ENCODE results near the gene CFAP90.
A peak's percentile ranks its signal among the peaks of the same experiment; 100 is the strongest.

Gene CFAP90

DNA sequence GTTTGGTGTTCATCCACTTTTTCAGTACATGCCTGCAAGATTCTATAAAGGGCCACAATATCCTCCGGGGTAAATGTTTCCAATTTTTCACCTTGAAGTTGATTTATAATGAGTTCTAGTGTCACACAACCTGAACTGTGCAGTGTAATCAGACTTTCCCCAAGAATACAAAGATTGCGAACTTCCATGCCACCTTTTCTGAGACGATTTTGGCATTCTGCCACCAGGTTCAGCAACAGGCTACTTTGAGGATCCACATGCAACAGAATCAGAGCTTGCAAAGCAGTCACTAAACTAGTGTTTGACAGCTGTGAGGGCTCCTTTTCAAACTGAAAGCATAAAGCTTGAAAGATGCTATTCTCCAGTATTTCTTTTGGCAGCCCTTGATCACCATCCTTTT lies 16.3 kb upstream of the CFAP90 start:
- DNase-seq, result no peak

DNA sequence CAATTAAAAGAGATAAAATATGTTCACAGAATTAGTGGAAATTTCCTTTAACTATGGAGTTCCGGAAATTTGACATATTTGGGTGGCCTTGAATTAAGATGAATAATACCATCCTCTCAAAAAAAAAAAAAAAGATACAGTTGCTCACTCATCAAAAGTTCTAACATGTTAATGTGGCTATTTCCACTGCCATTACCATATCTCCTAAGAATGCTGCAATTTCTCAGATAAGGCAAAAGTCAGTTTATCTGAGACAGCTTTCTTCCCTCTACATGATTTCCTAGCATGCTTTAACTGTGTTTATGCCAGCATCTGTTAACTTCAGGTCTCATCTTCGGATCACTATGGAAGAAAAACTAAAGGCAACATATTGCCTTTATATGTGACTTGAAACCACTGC lies 15.3 kb upstream of the CFAP90 start:
- DNase-seq, result no peak

DNA sequence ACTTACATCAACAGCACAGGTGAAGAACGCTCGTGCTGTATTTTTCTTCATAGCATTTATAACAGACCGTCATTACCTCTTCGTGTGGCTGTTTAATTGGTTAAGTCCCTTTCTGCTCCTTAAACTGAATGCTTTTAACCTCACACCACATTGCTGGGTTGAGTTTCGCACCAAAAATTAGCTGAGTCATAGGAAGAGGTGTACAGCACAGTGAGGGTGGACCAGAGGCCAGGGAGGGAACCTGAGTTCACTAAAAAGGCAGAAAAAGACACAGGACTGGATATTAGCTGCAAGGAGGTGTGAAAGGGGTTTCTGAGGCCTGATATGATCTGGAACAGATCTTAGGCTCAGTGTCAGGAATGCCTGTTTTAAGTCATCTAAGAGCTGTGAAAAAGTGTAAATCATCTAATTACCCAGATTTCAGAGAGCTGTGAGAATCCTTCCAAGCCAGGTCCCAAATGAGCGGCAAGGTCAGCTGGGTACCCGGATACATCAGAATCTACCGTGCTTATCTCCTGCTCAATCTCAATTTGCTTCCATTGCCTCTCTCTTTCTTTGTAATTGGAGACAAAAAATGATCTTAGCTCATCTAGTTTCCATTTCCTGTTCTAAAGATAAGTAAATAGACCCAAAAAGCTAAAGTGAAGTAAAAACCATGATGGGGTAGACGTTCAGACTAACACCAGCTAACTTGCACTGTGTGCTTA lies 7.1 kb upstream of the CFAP90 start:
- DNase-seq, result no peak

DNA sequence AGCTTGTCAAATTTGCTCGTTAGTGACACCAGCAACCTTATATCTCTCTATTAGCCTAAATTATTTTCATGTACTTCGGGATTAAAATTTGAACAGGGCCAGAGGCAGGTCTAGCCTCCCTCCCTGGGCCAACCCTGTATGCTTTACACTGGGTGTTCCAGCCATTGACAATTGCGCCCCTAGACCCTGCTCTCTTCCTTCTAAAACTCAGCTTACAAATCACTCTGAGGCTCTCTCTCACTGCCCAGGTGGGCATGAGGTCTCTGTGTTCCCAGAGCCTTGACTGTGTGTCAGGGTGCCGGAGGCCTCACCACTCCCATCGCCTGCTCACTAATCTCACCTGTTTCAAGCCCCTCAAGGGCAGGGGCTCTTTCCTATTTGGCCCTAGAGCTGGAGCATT lies 6.4 kb upstream of the CFAP90 start:
- DNase-seq, result no peak

DNA sequence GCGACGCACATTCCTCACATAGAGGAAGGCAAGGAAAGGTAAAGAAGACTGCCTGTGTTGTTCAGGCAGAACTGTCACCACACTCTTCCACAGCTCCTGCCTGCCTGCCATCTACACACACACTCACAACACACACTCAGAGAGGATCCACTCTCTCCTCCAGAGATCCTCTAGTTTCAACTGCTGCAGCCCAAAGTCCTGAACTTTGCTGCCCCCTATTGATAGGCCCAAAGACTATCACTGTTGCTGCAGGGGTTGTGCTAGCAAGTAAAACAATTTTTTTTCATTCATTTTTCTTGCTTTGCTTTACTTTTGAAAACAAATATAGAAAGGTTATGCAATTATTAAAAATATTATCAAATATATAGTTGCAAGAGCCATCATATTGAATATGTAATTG lies 5.9 kb upstream of the CFAP90 start:
- peak; percentile 63 to 67 for DNase-seq

DNA sequence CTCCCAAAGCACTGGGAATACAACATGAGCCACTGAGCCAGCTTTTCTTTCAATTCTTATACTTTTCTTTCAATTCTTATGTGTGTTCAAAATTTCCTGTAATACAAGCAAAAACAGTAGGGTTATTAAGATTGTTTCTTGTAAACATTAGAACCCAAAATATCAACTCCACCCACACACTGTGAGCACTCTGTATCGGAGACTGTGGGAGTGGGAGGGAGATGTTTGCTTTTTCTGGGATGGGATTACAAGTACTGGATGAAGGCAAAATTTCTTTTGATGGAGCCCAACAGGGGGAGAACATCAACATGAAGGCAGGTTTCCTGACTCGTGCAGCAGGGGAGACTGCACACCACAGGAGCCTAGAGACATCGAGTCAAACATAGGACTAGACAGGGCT lies 4.7 kb upstream of the CFAP90 start:
- no peak for DNase-seq

DNA sequence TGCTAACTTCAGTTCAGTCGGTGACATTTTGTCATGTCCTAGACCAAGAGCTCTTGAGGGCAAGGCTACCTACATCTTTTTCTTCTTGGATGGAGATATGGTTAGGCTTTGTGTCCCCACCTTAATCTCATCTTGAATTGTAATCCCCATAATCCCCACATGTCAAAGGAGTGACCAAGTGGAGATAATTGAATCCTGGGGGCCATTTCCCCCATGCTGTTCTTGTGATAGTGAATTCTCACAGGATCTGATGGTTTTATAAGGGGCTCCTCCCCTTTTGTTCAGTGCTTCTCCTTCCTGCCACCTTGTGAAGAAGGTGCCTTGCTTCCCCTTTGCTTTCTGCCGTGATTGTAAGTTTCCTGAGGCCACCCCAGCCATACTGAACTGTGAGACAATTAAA lies 2.1 kb upstream of the CFAP90 start:
- DNase-seq, result no peak

DNA sequence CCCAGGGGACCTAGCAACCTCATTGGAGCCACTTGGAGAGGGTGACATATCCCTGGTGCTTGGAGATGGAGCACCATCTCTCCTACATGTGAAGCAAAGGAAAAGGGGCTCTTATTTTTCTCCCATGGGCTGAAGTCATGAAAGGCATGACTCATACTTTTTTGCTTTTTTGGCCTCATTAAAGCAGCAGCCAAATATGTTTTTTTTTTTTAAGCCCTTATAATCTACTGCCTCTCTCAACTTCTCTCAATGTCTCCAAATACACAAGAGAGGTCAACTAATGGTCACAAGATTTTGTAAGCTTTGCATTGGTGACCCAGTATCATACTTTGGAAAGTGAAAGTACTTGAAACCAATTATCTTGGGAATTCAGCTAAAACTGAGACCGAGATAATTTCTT lies 1.6 kb upstream of the CFAP90 start:
- no peak for DNase-seq

DNA sequence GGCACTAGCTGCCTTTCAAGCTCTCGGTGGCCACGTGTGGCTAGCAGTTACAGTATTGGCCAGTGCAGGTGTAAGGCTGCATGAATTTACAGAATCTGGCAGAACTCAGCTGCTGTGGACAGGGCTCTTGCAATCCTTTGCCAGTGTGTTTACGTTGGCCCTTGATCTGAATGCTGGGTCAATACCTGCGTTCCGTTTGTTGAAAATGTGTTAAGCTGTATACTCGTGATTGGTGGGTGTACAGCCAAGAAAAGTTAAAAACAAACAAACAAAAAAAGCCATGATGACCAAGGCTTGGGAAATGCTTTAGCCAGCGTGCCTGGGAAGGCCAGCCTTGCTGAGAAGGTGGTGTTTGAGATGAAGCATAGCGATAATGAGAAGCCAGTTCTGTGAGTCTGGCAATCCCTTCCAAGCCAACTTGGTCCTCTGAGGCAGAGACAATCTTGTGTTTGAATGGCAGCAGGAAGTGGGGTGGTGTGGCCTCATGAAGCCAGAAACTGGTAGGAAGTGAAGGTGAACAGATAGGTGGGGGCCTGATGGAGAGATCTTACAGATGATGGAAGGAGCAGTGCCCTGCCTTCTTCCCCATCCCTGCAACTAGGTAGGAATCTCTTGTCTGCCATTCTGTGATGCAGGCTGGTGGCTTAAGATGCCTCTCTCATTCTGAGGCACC lies 820 bp upstream of the CFAP90 start:
- no peak for DNase-seq

DNA sequence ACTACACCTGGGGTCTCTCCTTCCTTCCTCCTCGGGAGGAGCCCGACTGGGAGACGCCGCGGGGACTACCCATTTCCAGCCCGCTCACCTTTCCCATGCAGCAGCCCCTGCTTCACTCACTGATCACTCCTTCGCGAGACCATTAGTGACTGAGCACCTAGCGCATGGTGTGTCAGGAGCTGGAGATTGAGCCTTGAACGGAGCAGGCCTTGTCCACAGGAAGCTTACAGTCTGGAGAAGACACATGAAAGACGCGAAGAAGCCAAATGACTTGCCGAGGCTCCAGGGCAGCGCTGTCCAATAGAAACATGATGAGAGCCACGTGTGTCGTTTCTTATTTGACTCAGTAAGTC lies 283 bp upstream of the CFAP90 start:
- no peak for DNase-seq

DNA sequence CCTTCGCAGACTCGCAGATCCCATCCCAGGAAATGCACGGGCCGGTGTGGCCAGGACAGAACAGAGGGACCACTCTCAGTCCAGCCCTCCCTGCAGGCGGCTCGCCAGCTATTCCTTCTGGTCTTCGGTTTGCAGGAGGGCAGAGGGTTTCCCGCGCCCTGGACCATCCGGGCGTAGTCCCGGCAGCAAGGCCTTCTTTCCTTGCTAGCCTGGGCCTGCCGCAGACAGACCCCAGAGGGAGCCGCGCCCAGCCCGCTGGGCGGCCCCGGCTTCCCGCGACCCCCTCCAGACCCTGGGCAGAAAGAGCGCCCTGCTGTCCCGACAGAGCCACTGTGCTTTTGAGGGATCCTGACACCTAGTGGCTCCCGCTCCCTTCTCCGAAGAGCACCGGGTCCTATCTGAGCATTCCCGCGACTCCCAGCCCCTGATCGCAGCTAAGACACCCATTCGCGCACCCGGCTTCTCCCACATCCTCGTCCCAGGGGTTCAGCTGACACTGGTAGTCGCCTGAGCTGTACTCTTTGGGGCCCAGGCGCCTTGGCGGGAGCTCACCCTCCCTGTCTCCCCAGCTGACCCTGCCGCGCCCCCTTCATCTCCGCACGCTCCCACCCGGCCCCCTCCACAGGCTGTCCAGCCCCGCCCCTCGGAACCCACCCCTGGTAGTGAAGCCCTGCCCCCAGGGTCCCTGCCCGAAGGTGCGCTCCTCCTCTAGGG lies 1.1 kb downstream of the CFAP90 start:
- DNase-seq, result no peak

DNA sequence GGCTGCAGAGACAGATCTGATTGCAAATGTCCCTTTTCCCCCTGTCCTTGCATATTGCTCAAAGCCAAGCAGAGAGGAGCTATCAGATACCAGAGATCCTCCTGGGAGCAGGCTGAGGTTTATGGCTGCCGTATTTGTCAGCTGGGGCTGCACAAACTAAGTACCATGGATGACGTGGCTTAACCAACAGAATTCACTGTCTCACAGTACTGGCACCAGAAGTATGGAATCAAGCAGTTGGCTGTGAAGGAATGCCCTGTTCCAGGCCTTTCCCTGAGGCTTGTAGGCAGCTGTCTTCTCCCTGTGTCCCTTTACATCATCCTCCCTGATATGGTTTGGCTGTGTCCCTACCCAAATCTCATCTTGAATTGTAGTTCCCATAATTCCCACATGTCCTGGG lies 2.6 kb downstream of the CFAP90 start:
- DNase-seq, result no peak

DNA sequence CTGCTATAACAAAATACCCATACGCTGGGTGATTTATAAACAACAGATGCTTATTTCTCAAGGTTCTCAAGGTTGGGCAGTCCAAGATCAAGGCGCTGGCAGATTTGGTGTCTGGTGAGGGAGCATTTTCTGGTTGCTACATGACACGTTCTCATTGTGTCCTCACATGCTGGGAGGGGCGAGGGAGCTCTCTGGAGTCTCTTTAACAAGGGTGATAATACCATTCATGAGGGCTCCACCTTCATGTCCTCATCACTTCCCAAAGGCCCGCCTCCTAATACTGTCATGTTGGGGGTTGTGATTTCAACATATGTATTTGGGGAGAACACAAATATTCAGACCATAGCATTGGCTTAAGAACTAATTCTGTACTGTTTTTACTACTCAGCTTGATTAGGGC lies 4.6 kb downstream of the CFAP90 start:
- no peak for DNase-seq

DNA sequence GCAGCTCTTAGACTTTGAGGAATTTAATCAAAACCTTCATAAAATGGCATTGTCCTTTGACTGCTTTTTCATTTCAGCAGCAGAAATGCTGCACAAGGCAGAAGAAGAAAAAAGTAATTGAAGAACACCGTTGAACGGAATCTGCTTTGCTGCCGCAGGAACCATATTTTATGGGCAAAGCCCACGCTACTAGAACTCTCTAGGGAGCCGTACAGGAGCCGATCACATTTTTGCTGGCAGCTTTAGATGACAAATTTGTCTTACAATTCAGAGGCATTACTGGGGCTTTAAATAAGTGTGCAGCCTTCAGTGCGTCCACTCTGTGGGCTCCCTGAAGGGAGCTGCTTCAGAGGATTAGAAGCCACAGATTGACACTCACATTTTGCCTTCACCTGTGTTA lies 5.4 kb downstream of the CFAP90 start:
- DNase-seq, result no peak

DNA sequence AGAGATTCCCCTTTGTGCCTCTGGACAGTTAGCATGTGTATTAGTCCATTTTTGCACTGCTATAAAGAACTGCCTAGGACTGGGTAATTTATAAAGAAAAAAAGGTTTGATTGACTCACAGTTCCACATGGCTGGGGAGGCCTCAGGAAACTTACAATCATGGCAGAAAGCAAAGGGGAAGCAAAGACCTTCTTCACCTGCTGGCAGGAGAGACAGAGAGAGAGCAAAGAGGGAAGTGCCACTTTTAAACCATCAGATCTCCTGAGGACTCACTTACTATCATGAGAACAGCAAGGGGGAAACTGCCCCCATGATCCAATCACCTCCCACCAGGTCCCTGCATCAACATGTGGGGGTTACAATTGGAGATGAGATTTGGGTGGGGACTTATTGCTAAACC lies 6.0 kb downstream of the CFAP90 start:
- no peak for DNase-seq

DNA sequence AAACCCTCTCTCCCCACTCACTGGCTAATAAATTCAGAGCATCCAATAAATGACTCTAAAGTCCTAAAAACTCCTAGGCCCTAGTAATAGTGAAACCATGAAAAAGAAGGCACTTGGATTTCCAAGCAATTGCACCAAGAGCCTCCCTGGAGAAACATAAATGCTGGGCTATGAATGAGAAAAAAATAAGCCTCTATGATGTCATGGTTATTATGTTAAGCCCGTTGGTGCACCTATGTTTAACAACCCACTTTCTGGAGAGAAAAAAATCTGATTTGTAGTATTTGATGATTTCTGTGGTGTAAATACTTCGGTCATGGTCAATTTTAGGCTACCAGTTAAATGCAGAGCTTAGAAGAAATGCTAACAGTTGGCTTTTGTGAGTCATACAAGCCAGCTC lies 8.4 kb downstream of the CFAP90 start:
- no peak for DNase-seq

DNA sequence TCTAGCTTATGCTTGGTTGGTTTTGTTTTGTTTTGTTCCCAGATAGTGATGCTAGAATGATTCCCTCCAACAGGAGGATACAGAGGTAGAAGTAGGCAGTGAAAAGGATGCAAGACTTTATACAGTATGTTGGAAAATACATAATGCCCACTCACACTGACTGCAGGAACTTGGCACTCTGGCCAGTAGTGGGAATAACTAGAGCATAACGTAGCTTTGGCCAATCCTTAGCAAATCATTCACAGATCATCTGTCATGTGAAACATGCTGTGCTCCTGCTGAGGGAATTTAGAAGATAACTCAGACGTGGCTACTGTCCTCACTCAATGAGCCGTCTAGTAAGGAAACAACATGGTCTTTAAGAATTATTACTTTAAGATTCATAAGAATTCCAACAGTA lies 13.5 kb downstream of the CFAP90 start:
- DNase-seq, result no peak

DNA sequence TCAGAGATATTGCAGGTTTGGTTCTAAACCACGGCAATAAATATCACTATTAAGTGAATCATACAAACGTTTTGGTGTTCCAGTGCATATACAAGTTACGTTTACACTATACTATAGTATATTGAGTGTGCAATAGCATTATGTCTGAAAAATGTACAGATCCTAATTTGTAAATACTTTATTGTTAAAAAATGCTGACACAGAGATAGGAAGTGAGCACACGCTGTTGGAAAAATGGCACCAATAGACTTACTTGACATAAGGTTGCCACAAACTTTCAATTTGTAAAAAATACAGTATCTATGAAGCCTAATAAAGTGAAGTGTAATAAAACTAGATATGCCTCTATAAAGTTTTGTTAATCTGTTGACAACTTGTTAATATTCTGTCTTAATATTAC lies 16.0 kb downstream of the CFAP90 start:
- no peak for DNase-seq

DNA sequence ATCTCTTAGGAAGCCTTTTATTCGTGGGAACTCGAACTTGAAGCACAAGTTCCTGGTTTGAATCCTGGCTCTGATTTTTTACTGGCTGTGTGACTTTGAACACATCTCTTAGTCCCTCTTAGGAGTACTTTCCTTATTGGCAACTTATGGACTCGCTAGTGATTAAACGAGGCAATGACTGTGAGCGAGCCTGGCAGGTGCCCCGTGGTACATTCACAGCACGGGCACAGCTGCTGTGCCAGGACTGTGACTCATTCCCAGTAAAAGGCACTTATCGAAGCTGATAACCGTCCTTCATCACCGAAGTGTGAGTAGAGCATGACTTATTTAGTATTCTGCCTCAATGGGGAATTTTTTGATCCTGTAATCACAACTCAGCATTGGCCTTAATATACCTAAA lies 22.7 kb downstream of the CFAP90 start:
- peak in 1 of 2 experiments; percentile 15 for DNase-seq

DNA sequence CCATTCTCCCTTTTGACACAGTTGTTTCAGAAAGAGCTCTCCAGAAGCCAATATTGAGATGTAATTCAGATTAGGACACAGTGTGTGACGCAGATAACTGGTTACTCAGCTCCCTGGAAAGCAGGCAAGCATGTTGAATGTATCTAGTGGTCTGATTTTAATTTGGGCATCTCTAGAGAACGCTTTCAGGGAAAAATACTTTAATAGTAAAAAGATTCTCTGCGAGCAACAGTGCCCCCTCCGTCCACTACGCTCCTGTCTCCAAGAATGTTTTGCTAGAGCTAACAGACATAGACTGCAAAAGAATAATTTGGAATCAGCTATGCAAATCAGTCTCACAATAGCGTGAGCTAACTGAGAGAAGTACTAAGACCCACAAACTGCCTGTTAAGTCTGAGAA lies 23.3 kb downstream of the CFAP90 start:
- no peak for DNase-seq

DNA sequence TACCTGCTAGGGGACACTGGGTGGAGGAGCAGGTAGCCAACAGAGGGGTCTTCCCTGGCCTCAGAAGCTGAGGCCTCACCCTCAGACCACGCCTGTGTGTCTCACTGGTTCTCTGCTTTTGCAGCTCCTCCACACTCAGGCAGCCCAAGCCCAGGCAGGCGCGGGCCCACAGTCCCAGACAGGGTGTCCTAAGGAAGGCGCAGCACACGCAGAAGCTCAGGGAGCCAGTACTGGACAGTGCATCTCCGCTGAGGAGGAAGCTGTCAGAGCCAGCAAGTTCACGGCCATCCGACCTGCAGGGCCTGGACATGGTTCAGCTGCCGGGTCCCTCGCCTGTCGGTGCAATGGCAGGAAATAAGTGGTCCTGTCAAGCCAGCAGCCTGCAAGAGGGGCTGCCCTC lies 25.3 kb downstream of the CFAP90 start:
- no peak for DNase-seq

DNA sequence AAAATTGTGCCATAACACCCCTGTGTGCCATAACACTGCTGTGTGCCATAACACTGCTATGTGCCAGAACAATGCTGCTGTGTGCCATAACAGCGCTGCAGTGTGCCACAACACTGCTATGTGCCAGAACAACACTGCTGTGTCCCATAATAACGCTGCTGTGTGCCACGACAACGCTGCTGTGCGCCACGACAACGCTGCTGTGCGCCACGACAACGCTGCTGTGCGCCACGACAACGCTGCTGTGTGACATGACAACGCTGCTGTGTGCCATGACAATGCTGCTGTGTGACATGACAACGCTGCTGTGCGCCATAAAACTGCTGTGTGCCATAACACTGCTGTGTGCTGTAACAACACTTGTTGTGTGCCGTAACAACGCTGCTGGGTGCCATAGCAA lies 25.9 kb downstream of the CFAP90 start:
- DNase-seq, result no peak

DNA sequence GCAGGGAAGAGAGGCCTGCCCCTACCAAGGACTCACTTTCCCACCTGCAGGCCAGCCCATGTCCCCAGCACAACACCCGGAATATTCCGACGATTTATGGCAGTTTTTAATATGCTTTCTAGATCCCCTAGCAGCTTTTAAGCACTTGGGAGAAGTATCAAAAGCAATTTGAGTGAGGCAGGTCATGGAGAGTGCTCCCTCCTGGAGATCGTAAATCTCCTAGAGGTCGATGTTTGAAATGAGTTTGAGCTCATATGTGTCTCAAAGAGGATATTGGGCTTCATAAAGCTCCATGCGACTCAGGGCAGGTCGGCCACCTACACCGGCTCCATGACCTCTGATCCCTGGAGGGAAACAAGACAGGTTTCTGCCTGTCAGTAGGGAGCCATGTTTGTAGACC lies 27.3 kb downstream of the CFAP90 start:
- no peak for DNase-seq

DNA sequence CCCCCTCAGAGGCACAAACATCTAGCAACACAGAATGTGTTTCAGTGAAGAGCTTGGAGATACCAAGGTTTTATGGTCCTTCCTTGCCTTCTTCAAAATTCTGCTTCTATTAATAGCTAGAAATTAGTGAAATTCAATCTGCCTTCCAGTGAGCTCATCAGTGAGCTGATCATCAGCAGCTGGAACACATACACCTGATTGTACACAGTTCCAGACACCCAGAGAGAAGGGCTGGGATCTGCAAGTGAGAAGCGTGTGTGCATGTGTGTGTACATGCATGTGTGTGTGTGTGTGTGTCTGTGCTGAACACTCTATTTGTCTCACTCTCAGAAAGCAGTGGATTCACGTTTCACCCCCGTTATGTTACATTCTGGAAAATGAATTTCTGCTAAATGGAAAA lies 28.5 kb downstream of the CFAP90 start:
- DNase-seq, result no peak

DNA sequence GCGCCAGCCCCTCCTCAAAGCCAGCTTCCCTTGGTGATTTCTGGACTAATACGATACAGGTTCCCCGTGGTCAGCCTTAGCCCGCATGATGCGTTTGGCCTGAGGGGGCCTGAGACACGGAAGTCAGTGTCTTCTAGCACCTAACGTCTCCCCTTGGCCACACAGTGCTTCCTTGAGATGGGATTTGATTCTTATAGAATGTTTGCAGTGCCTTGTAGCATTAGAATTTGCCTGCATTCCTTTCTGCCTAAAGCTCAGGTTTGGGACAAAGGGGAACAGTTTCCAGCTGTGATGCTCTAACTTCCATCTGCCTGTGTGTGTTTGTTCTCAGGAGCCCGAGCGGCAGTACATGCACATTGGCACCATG lies 34.4 kb downstream of the CFAP90 start:
- DNase-seq, result no peak
